Measurements from ENCODE around the gene SCD. TPM values are rescaled to one million over a fixed set of nuclear protein-coding genes. Genes with fewer than 3 reads are reported as not detected.

SCD gene
- total and polyA plus RNA-seq, 2 experiments from 2014 or later, result 325 to 816 TPM

DNA sequence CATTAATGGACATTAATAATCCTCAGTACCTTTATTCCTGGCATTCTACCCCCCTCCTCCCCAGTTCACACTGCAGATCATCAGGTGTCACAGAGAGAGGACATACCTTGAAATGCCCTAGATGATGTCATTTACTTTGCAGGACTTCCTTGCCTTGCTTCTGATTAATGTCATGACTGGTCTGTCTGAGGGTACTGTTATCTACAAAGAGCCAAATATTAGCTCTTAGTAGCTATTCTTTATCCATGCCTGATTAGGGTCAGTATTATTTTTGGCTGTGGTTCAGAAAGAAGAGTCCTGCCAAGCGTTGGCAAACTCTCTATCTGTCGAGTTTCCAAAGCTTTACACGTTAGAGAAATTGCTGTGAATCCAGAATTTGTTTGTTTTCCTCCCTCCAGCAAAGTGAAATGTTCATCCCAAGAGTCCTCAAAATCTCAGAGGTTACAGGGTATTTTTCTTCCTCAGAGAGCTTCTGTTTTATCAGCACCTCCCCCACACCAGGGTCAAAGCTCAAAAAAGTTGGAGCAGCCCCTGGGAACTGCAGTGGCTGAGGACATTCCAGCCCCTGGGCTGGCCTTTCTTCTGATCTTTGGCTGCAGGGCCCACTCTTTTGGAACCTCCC, 12.6 kb downstream of the SCD start (continued):
- TF ChIP-seq, protein P1, sequence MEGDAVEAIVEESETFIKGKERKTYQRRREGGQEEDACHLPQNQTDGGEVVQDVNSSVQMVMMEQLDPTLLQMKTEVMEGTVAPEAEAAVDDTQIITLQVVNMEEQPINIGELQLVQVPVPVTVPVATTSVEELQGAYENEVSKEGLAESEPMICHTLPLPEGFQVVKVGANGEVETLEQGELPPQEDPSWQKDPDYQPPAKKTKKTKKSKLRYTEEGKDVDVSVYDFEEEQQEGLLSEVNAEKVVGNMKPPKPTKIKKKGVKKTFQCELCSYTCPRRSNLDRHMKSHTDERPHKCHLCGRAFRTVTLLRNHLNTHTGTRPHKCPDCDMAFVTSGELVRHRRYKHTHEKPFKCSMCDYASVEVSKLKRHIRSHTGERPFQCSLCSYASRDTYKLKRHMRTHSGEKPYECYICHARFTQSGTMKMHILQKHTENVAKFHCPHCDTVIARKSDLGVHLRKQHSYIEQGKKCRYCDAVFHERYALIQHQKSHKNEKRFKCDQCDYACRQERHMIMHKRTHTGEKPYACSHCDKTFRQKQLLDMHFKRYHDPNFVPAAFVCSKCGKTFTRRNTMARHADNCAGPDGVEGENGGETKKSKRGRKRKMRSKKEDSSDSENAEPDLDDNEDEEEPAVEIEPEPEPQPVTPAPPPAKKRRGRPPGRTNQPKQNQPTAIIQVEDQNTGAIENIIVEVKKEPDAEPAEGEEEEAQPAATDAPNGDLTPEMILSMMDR (conservative IDR thresholded peaks at IDR 0.05; ENCODE audit: low read depth in 2 of 2), result no peak
- TF ChIP-seq CREB1 (CRISPR knock-in tag; IDR thresholded peaks at IDR 0.05; ENCODE audit: low read depth), result no peak
- TF ChIP-seq STAT1 (IDR thresholded peaks at IDR 0.05; ENCODE audit: unreplicated experiment), result no peak
- TF ChIP-seq, protein P2, sequence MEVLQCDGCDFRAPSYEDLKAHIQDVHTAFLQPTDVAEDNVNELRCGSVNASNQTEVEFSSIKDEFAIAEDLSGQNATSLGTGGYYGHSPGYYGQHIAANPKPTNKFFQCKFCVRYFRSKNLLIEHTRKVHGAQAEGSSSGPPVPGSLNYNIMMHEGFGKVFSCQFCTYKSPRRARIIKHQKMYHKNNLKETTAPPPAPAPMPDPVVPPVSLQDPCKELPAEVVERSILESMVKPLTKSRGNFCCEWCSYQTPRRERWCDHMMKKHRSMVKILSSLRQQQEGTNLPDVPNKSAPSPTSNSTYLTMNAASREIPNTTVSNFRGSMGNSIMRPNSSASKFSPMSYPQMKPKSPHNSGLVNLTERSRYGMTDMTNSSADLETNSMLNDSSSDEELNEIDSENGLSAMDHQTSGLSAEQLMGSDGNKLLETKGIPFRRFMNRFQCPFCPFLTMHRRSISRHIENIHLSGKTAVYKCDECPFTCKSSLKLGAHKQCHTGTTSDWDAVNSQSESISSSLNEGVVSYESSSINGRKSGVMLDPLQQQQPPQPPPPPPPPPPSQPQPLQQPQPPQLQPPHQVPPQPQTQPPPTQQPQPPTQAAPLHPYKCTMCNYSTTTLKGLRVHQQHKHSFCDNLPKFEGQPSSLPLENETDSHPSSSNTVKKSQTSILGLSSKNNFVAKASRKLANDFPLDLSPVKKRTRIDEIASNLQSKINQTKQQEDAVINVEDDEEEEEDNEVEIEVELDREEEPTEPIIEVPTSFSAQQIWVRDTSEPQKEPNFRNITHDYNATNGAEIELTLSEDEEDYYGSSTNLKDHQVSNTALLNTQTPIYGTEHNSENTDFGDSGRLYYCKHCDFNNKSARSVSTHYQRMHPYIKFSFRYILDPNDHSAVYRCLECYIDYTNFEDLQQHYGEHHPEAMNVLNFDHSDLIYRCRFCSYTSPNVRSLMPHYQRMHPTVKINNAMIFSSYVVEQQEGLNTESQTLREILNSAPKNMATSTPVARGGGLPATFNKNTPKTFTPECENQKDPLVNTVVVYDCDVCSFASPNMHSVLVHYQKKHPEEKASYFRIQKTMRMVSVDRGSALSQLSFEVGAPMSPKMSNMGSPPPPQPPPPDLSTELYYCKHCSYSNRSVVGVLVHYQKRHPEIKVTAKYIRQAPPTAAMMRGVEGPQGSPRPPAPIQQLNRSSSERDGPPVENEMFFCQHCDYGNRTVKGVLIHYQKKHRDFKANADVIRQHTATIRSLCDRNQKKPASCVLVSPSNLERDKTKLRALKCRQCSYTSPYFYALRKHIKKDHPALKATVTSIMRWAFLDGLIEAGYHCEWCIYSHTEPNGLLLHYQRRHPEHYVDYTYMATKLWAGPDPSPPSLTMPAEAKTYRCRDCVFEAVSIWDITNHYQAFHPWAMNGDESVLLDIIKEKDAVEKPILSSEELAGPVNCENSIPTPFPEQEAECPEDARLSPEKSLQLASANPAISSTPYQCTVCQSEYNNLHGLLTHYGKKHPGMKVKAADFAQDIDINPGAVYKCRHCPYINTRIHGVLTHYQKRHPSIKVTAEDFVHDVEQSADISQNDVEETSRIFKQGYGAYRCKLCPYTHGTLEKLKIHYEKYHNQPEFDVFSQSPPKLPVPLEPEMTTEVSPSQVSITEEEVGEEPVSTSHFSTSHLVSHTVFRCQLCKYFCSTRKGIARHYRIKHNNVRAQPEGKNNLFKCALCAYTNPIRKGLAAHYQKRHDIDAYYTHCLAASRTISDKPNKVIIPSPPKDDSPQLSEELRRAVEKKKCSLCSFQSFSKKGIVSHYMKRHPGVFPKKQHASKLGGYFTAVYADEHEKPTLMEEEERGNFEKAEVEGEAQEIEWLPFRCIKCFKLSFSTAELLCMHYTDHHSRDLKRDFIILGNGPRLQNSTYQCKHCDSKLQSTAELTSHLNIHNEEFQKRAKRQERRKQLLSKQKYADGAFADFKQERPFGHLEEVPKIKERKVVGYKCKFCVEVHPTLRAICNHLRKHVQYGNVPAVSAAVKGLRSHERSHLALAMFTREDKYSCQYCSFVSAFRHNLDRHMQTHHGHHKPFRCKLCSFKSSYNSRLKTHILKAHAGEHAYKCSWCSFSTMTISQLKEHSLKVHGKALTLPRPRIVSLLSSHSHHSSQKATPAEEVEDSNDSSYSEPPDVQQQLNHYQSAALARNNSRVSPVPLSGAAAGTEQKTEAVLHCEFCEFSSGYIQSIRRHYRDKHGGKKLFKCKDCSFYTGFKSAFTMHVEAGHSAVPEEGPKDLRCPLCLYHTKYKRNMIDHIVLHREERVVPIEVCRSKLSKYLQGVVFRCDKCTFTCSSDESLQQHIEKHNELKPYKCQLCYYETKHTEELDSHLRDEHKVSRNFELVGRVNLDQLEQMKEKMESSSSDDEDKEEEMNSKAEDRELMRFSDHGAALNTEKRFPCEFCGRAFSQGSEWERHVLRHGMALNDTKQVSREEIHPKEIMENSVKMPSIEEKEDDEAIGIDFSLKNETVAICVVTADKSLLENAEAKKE (CRISPR knock-in tag; IDR thresholded peaks at IDR 0.05), result no peak
- TF ChIP-seq POLR2AphosphoS5 (IDR thresholded peaks at IDR 0.05; ENCODE audit: low read depth), result no peak

DNA sequence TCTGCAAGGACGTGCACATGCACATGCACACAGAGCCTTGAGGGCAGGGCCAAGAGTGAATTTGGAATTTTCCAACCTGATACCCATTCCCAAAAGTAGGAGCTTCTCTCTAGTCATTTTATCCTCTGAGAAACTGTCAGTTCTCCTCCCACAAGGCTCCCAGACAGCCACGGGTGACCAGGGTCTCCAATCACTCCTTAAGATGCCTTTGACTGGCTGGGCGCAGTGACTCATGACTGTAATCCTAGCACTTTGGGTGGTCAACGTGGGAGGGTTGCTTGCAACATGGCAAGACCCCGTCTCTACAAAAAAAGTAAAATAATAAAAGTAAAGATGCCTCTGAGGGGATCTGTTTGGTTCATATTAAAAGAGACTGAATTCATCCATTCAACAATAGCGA, 13.2 kb downstream of the SCD start:
- peak overlapping the region; percentile 75; the same call in 1 of the 2 replicates for H3K27ac Mint-ChIP-seq
- H3K36me3 Mint-ChIP-seq (ENCODE audit: low read depth), result peaks cover 81% of the 10 kb centered on the region
- peak overlapping the region; percentile 93; the same call in 1 of the 2 replicates for H3K27ac ChIP-seq (ENCODE audit: low read depth)
- peaks cover 7% of the 10 kb centered on the region for H3K27me3 Mint-ChIP-seq (ENCODE audit: insufficient read depth, low read depth, poor library complexity)
- peaks cover 46% of the 10 kb centered on the region for H3K4me1 ChIP-seq (ENCODE audit: insufficient read depth)
- peaks cover 65% of the 10 kb centered on the region for H4K20me1 ChIP-seq (replicated peaks; ENCODE audit: insufficient read depth)
- H3K4me2 ChIP-seq, result no peak overlapping the region
- H3K4me3 Mint-ChIP-seq, result no peak overlapping the region
- ATAC-seq (no peak), DNase-seq (ENCODE audit: low spot score) (no peak)
- peaks cover 73% of the 10 kb centered on the region for H3K36me3 ChIP-seq (ENCODE audit: insufficient read depth)
- H3F3A ChIP-seq (replicated peaks; ENCODE audit: low read depth), result peaks cover 60% of the 10 kb centered on the region
- H3K79me2 ChIP-seq (replicated peaks; ENCODE audit: insufficient read depth), result peaks cover 39% of the 10 kb centered on the region
- H3K9me3 Mint-ChIP-seq, result no peaks in the 10 kb centered on the region
- peaks cover 45% of the 10 kb centered on the region for H3K4me1 Mint-ChIP-seq
- H3K4me3 ChIP-seq, result no peak overlapping the region
- no peak overlapping the region for H2AFZ ChIP-seq
- H3K9me2 ChIP-seq (ENCODE audit: insufficient read depth), result no peaks in the 10 kb centered on the region
- H3K27me3 ChIP-seq (ENCODE audit: insufficient read depth), result no peaks in the 10 kb centered on the region
- TF ChIP-seq, protein P2 (CRISPR knock-in tag; IDR thresholded peaks at IDR 0.05), result no peak
- TF ChIP-seq EZH2 (IDR thresholded peaks at IDR 0.05; ENCODE audit: low read depth, unreplicated experiment), result no peak

Measured in GM23338 (cell line).